GM19193 (cell line): ENCODE data around the gene CCDC85B.

Experiments used
- POLR2A ChIP-seq: IDR thresholded peaks from 4 replicates; pipeline ENCODE4 v1.6.1; 2011; ENCODE audit not compliant: insufficient read depth, insufficient read length; ENCODE audit errors: extremely low read depth

Gene CCDC85B

DNA sequence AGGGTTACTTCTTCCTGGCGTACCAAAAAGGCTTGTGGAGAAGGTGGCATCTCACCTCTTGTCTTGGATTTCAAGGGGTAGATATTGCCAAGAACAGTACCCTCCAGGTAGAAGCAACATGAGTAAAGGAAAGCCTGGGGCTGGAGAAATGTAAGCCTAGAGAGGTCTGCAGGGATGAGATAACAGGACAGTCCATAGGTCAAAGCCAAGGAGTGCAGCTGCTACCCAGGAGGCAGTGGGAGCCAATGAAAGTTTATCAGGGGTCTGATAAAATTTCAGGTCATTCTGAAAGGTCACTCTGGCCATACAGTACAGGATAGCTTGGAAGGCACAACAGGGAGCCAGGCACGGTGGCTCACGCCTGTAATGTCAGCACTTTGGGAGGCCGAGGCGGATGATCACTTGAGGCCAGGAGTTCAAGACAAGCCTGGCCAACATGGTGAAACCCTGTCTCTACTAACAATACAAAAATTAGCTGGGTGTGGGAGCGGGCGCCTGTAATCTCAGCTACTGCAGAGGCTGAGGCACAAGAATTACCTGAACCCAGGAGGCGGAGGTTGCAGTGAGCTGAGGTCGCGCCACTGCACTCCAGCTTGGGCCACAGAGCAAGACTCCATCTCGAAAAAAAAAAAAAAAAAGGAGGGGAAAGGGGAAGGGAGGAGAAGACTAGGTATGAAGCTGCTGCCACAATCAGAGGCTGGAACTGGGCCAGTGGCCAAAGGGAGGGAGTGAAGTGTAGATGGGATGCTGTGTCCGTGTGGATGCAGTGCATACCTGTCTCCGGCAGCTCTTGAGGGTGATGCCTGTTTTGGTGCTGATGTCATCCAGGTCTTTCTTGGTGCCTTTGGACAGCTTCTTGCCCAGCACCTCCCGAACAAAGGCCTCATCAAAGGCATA is 3.4 kb upstream of the CCDC85B start:
- no peak for TF ChIP-seq POLR2A

DNA sequence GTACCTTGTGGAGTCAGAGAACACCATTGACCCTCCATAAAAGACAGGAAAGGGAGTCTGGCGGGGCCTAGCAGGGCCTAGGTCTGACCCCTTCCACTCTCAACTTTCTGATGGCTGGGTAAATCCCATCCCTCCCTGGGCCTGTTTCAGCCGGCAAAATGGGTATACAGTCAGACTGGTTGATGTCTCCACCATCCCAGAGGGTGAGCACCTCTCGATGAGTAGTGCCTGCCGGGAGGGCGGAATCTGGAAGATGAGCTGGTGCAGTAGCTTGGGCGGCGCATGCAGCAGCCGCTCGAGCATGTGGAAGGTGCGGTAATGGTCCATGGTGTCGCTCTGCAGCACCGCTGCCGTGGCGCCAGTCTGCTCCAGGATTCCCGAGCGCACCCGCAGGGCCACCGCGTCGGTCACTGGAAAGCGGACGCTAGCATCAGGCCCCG is 2.7 kb upstream of the CCDC85B start:
- no peak for TF ChIP-seq POLR2A

DNA sequence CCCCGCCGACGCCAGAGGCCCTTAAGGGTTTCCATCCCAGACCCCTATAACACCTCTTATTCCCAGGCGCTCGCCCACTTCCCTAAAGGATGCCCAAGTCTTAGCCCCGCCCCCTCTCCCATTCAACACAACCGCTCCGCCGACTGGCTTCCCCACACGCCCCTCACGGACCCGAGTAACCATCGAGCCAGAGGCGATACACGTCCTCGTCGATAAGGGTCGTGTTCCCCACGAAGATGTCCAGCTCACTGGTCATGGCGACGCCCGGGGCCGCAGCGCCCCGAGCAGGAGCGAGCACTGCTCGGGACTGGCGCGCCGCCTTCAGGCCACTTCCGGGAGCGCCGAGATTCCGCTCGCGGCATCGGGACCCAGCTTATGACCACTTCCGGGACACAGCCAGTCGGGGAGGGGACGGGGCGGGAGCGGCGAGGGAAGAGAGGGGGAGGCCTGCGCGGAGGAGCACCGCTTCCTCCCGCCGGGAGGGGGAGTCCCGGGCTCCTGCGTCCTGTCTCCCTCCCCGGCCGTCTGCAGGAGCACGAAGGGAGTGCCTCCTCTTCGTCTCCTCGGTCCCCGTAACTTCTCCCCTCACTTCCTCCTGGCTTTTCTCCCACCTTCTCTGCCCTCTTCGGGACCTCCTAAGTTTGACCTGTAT is 2.2 kb upstream of the CCDC85B start, which contains the start of gene FIBP:
FIBP (minus strand) TSS at position 309 of the 652 bp plus-strand sequence; CDS start at position 256, 53 bp downstream.
- TF ChIP-seq POLR2A, result peak; percentile 94

DNA sequence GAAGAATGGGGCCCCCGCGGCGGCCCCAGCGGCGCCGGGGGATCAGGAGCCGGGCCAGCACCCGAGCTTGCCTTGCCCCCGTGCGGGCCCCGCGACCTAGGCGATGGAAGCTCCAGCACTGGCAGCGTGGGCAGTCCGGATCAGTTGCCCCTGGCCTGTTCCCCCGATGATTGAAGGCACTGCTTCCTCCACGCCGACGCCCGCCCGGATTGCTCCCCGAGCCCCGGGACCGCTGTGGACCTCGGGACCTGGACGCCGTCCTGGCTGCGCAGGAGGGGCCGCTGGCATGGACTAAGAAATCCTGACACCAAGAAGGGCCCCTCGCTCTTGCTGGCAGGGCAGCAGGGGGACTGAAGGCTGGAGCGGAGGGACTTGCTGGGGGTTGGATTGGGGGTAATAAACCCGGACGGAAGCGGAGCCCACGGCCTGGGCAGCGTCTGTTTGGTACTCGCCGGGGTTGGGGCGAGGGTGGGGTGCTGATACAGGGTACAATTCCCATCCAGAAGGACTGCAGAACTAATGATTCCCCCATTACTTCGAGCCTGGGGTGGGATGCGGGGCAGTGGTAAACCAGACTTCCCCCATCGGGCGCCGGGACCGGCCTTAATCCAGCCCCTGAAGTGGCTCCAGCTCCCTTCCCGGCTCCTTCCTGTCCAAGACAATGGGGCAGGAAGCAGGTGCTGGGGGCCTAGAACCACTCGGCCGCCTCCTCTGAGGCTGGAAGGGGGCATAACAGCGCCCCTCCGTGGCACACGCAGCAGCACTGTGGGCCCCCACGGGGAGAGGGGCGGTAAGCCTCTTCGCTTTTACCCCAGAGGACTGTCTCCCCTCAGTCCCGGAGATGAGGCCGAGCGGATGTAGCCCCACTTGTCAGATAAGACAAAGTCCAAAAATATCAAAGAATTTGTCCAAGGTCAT is 1.0 kb downstream of the CCDC85B start:
- peak; percentile 53 for TF ChIP-seq POLR2A

DNA sequence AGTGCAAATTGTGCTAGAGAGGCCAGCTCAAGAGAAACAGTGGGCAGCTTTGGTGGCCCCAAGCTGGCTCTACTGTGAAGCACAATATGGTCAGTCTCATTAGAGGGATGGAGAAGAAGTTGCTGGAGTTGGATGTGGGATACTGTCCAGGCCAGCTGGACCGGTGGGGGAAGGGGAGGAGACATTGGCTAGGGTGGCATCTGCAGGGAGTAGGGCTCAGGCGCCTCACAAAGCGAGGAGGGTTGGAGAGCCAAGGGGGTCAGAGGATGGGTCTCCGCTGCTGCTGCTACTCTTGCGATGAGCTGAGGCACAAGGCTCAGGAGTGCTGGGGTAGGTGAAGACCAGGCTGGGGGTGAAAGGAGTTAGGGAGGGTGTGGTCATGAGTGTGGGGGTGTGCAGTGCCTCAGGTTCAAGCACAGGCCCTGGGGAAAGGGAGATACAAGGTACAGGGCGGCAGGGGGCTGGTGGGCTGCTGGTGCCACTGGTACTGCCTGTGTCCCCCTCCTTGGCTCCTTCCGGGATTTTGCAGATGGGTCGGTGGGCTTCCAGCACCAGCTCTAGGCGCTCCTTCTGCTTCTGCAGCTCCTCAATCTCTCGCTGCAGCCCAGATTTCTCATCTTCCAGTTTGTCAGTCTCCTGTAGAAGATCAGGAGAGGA is 2.3 kb downstream of the CCDC85B start:
- peak; percentile 15 for TF ChIP-seq POLR2A

DNA sequence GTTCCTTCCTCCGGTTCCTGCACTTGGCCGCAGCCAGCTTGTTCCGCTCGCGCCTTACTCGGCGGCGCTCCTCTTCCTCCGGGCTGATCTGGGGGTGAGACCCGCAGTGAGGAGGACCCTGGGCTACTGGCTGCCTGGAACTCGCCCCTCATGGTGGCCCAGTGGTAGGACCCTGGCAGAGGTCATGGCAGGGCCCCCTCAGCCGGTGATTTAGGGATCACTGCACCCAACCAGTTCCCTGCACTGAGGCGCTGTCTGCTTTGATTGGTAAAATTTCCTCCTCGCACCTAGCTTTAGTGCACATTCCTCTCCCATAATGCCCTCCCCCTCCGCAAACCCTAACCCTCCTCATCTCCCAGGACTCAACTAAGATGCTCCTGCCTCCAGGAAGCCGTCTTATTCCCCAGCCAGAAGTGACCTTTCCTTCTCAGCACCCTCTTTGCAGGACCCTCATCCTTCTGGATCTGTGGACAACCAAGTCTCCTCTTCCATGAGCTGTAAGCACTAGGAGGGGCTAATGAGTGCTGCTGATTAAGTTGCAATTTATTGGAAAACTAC is 3.6 kb downstream of the CCDC85B start:
- peak; percentile 60 for TF ChIP-seq POLR2A

DNA sequence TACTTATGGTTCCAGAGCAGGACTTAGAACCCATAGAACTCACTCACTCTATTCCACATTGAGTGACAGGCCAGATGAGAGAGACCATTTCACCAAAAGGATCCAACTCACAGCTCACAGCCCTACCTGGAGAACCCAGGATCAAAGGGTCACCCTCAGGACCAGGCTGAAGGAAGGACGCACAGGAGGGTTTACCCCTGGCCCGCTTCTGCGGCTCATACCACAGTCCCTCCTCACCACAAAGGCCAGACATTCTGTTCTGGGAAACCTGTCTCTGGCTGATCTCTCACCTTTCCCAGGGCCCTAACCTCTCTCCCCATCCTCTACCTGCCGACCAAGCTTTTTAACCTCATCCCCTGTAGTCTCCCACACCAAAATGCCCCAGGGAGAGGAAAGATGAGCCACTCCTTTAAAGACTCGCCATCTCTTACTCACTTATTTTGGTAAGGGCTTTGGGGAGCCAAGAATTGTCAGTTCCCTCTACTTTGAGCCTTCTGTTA is 5.1 kb downstream of the CCDC85B start:
- no peak for TF ChIP-seq POLR2A

DNA sequence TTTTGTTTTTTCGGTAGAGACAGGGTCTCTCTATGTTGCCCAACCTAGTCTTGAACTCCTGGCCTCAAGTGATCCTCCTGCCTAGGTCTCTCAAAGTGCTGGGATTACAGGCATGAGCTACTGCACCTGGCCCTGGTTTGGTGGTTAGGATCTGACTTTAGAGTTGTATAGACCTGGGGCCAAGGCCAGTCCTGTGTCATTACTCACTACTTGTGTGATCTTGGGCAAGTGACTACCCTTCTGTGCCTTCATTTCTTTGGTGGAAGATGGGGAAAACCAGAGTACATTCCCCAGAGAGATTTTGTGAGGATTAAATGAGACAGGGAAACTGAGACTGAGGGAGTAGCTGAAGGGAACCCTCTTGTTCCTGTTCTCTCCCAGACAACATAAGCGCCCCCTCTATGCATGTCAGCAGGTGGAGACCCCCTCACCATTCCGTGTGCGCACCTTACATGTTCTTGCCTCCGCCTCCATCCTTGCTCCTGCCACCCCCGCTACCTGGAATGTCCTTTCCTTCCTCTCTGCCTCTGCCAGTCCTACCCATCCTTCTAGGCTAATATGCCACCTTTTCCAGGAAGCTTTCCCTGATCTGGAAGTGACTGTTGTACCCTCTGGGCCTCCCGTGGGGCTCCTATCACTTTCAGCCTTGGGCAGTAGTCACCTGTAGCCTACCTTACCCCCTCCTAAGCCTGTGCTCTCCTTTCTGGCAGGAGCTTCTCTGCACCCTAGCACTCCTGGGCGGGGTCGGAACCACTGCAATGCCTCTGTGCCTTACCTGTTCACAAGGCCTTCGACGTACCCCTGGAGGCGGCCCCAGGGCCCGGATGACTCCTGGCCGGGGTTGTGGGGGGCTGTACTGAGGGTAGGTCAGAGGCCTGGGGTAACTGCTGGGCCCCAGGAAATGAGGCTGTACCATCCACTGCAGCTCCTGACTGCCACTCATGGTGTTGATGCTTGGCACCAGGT is 5.8 kb downstream of the CCDC85B start:
- no peak for TF ChIP-seq POLR2A

DNA sequence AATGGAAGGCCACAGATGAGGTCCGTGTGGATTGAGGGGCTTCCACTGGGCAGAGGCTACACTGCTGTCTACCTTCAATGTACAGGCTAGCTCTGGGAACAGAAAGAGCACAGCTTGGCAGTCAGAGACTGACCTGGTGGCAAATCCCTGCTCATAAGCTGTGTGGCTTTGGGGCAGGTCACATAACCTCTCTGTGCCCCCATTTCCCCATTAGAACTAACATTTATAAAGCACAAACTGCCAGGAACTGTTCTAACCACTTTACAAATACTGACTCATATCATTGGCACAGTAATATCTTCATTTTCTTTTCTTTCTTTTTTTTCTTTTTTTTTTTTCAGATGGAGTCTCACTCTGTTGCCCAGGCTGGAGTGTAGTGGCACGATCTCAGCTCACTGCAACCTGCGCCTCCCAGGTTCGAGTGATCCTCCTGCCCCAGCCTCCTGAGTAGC is 6.6 kb downstream of the CCDC85B start:
- no peak for TF ChIP-seq POLR2A

DNA sequence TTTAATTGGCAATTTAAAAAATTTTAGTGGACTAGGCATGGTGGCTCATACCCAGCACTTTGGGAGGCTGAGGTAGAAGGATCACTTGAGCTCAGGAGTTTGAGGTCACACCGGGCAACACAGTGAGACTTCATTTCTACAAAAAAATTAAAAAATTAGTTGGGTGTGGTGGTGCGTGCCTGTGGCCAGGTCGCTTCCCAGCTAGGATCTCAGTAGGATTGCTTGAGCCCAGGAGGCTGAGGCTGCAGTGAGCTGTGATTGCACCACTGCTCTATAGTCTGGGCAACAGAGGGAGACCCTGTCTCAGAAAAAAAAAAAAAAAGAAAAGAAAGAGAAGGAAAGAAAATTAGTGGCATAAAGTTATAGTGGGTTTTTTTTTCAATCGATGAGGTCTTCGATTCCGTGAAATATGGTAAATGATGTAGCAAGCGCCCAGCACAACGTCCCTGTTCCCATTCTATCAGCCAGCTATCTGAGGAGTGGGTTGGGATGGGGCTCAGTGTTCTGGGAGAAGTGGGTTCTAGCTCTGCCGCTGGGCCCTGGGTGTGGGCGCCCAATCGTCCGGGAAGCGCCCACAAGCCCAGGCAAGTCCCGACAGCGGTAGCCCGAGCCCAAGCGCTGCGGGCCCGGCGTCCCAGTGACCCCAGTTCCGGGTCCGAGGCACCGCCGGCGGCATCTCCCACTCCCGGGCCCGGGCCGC is 8.3 kb downstream of the CCDC85B start:
- TF ChIP-seq POLR2A, result no peak

DNA sequence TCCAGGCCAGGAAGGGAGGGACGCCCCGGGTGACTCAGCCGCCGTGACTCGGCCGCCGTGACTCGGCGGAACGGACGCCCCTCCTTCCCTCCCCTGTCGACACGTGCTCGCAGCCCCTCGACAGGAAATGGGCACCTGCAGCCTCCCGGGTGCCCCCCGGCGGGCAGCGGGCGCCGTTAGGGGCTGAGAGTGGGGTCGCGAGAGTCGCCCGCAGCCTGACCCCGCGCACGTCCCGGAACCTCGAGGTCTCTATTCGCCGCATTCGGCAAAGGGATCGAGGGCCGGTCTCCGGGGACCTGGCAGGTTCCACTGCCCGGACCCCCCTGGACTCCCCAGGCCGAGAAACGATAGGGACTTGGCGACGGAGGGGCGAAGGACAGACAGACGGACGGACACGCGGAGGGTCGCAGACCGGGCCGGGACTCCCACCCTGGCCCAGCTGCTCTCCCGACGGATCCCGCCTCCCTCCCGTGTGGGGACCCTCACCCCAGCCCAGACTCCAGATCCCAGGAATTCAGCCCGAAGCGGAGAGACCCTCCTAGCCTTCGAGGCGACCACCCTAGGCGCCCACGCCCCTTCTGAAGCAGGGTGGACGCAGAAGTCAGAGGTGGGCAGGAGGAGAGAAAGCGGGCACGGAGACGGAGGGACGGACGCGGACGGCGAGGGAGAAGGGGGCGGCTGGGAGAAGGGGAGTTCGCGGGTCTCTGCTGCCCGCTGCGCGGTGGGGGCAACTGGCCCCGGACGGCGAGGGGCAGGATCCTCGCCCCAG is 9.1 kb downstream of the CCDC85B start:
- peak; percentile 55 for TF ChIP-seq POLR2A
